Measurements from ENCODE around the gene NDUFS8. TPM values are rescaled to one million over a fixed set of nuclear protein-coding genes. Genes with fewer than 3 reads are reported as not detected.
A peak's percentile ranks its signal among the peaks of the same experiment; 100 is the strongest.

NDUFS8 gene
- total and polyA plus RNA-seq, 2 of the 13 experiments (the other 11 are each of a cell fraction or from before 2014, with no cell fraction given), result 96.7 to 158 TPM

DNA sequence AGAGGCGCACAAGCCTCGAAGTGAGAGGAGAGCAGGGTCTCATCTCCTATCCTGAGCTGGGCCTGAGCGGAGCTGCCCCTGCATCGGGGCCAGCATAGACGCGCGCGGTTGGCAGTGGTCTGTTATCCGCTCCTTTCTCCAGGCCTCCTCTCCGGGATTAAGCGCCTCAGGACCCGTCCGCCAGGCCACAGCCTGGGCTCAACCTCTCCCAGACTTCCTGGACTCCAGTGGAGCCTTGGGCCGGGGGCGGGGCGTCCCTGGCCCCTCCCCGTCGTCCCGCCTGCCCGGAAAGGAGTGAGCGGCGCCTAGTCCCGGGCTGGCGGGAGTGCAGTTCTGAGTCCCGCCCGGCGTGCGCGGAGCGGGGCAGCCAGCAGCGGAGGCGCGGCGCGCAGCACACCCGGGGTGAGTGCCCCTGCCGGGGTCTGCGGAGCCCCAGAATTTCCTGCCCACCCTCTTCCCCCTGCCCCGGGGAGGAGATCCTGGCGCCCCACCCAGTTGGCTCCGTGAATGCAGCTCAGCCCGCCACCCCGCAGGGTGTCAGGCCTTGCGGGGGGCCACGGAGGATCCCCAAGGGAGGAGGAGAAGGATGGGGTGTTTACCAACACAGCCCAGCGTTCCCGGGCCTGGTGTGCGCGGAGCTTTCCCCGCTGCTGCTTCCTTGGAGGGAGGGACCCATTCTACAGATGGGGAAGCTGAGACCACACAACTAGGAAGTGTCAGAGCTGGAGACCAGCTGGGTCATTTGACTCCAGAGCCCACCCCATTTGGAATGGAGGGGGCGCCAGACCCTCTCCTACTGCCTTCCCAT, 8.4 kb downstream of the NDUFS8 start, which contains the start of gene TCIRG1 (continued):
- no peak for TF ChIP-seq ZNF407 (CRISPR knock-in tag; IDR thresholded peaks at IDR 0.05; ENCODE audit: not compliant biosample characterization)
- no peak for TF ChIP-seq NCOR1 (IDR thresholded peaks at IDR 0.05; ENCODE audit: borderline replicate concordance, low read length)
- TF ChIP-seq ZBTB49 (CRISPR knock-in tag; IDR thresholded peaks at IDR 0.05; ENCODE audit: borderline replicate concordance), result no peak
- TF ChIP-seq, protein P1, sequence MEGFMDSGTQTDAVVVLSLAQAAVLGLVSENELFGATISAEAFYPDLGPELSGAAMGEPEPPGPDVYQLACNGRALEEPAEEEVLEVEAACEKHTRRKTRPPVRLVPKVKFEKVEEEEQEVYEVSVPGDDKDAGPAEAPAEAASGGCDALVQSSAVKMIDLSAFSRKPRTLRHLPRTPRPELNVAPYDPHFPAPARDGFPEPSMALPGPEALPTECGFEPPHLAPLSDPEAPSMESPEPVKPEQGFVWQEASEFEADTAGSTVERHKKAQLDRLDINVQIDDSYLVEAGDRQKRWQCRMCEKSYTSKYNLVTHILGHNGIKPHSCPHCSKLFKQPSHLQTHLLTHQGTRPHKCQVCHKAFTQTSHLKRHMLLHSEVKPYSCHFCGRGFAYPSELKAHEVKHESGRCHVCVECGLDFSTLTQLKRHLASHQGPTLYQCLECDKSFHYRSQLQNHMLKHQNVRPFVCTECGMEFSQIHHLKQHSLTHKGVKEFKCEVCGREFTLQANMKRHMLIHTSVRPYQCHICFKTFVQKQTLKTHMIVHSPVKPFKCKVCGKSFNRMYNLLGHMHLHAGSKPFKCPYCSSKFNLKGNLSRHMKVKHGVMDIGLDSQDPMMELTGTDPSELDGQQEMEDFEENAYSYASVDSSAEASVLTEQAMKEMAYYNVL (CRISPR knock-in tag; IDR thresholded peaks at IDR 0.05; ENCODE audit: borderline replicate concordance), result 0 out of 2 replicates have a peak, but pooled peaks have one; percentile 1
- TF ChIP-seq KLF12 (CRISPR knock-in tag; IDR thresholded peaks at IDR 0.05; ENCODE audit: borderline replicate concordance), result no peak
- TF ChIP-seq ZNF224 (CRISPR knock-in tag; IDR thresholded peaks at IDR 0.05), result no peak
- TF ChIP-seq JDP2 (CRISPR knock-in tag; IDR thresholded peaks at IDR 0.05; ENCODE audit: borderline replicate concordance), result no peak
- TF ChIP-seq ZNF850 (CRISPR knock-in tag; conservative IDR thresholded peaks at IDR 0.05), result no peak; the same call in 1 of the 2 replicates
- no peak for TF ChIP-seq TOE1 (CRISPR knock-in tag; IDR thresholded peaks at IDR 0.05)
- TF ChIP-seq, protein P2, sequence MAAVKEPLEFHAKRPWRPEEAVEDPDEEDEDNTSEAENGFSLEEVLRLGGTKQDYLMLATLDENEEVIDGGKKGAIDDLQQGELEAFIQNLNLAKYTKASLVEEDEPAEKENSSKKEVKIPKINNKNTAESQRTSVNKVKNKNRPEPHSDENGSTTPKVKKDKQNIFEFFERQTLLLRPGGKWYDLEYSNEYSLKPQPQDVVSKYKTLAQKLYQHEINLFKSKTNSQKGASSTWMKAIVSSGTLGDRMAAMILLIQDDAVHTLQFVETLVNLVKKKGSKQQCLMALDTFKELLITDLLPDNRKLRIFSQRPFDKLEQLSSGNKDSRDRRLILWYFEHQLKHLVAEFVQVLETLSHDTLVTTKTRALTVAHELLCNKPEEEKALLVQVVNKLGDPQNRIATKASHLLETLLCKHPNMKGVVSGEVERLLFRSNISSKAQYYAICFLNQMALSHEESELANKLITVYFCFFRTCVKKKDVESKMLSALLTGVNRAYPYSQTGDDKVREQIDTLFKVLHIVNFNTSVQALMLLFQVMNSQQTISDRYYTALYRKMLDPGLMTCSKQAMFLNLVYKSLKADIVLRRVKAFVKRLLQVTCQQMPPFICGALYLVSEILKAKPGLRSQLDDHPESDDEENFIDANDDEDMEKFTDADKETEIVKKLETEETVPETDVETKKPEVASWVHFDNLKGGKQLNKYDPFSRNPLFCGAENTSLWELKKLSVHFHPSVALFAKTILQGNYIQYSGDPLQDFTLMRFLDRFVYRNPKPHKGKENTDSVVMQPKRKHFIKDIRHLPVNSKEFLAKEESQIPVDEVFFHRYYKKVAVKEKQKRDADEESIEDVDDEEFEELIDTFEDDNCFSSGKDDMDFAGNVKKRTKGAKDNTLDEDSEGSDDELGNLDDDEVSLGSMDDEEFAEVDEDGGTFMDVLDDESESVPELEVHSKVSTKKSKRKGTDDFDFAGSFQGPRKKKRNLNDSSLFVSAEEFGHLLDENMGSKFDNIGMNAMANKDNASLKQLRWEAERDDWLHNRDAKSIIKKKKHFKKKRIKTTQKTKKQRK (IDR thresholded peaks at IDR 0.05; ENCODE audit: low read length), result no peak
- TF ChIP-seq EHMT2 (IDR thresholded peaks at IDR 0.05; ENCODE audit: borderline replicate concordance, low read depth, low read length), result no peak
